ENCODE results near the gene GALNS.

Gene GALNS

DNA sequence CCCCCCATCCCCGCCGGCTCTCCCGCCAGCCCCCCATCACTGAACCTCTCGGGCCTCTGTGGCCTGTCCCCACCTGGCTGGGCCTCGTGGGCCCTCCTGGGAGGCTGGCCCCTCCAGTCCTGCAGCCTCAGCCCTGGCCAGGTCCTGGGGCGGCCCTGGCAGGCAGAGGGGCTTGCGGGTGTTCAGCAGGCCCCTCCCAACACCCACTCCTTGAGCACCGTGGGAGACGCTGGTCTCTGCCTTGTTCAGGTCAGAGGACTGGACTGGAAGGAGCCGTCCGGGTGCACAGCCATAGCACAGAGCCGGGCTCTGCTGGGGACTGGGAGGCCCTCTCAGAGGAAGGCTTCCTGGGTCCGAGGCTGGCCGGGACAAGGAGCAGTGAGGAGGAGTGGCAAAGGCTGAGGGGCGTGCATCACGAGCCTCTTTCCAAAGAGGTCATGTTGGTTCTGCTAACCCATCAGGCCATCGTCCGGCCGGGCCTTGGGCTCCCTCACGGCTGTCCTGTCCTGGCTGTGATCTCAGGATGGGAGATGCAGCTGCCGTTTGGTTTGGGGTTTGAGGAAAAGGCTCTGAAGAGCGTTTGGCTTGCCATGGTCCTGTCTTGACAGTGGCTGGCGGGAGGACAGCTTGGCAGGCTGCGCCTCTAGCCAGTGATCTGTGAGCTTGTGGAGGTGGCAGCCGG is 16.0 kb upstream of the GALNS start:
- H3K36me3 ChIP-seq (ENCODE audit: insufficient read depth, low read length), result no peaks in the 10 kb centered on the region
- H3K9me3 ChIP-seq (ENCODE audit: control insufficient read depth, insufficient read depth, low read length), result no peaks in the 10 kb centered on the region
- no peaks in the 10 kb centered on the region for H3K4me1 ChIP-seq (ENCODE audit: insufficient read depth, low read length)
- no peak overlapping the region for H3K9ac ChIP-seq (ENCODE audit: low read depth, low read length)

DNA sequence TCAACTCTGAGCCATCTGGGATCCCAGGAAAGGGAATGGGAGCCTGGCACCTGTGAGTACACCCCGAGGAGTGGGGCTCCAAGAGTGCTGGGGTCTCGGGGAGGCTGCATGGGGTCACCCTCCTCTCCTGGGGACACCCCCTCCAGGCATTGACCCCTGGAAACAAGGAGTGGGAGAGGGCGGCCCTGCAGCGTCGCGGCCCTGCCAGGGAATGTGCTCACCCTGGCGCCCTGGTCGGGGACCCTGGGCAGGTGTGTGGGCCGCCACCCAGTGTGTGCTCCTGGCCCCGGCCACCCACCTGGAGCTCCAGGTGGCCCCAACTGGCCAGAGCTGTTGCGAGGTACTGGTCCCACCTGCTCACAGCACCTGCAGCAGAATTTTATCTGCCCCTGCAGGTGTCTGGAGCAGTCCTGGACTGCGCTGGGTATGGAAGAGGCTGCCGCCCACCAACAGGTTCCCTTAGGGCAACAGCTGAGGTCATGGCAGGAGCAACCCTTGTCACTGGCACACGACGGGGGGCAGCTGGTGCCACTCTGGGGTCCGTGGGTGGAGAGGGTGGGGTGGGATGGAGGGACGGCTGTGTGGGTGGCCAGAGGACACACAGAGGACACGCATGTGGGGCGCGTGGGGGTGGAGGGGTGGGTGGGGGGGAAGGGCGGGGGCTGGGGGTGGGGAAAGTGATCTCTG is 15.1 kb upstream of the GALNS start:
- H3K9me3 ChIP-seq (ENCODE audit: control insufficient read depth, insufficient read depth, low read length), result no peaks in the 10 kb centered on the region
- H3K36me3 ChIP-seq (ENCODE audit: insufficient read depth, low read length), result no peaks in the 10 kb centered on the region
- H3K4me1 ChIP-seq (ENCODE audit: insufficient read depth, low read length), result no peaks in the 10 kb centered on the region
- no peak overlapping the region for H3K9ac ChIP-seq (ENCODE audit: low read depth, low read length)

DNA sequence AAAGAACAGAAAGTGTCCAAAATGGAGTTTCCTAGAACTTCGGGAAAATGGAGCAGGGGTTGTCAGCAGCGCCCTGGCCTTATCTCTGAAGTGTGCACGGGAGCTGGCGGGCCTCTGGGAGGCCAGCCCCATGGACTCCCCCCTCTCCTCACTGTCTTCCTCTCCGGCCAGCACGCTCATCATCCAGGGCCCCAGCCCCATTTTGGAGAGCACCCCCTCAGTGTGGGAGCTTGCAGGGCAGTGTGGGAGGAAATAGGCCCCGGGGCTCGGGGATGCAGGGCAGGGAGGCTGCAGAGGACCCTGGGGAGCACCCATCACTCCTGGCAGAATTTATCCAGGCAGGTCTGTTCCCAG is 14.6 kb upstream of the GALNS start:
- Histone ChIP-seq H3K9ac (ENCODE audit: low read depth, low read length) (no peak overlapping the region), H3K4me1 (ENCODE audit: insufficient read depth, low read length) (no peaks in the 10 kb centered on the region), H3K9me3 (ENCODE audit: control insufficient read depth, insufficient read depth, low read length) (no peaks in the 10 kb centered on the region), H3K36me3 (ENCODE audit: insufficient read depth, low read length) (no peaks in the 10 kb centered on the region)

DNA sequence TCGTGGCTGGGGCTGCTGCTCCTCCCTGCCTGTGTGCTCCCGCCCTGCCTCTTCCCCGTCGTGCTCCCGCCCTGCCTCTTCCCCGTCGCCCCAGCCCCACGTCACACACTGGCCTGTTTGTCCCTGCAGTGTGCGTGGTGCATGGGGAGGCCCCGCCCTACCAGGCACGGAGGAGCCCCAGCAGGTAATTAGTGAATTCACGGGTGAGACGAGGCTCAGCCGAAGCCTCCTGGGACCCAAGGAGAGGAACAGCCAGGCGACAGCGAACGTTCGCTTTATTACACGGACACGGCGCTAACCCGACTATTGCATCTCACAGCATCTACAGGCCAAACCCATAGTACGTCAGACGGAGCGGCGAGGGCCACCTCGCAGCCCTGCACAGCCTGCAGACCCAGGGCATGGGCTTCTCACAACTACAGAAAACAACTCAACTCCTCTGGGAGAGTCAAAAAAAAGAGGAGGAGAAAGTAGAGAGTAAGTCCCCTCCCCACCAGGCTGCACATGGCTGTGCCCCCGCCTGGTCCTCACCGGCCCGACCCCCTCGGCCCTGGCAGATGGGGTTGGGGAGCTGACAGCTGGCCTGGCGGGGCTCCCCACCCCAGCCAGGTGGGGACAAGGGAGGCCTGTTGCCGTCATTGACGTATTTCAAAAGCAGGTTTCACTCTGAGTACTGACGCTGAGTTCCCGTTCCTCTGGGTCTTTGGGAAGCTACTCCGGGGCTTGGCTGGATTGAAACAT is 14.0 kb upstream of the GALNS start:
- H3K9ac ChIP-seq (ENCODE audit: low read depth, low read length), result no peak overlapping the region
- H3K36me3 ChIP-seq (ENCODE audit: insufficient read depth, low read length), result no peaks in the 10 kb centered on the region
- H3K9me3 ChIP-seq (ENCODE audit: control insufficient read depth, insufficient read depth, low read length), result no peaks in the 10 kb centered on the region
- no peaks in the 10 kb centered on the region for H3K4me1 ChIP-seq (ENCODE audit: insufficient read depth, low read length)

DNA sequence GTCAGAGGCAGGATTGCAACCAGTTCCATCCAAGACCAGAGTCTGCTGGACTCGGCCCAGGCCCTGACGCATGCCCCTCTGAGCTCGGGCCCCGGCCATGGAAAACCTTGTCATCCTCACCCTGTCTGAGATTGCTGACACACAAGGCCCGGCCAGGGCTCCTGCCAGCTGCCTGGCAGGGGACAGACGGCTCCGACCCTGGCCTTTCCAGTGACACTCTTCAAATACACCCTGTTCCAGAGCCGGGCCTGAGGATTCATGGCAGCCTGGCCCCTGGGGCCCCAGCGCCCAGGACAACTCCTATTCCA is 12.9 kb upstream of the GALNS start:
- Histone ChIP-seq H3K9ac (ENCODE audit: low read depth, low read length) (no peak overlapping the region), H3K9me3 (ENCODE audit: control insufficient read depth, insufficient read depth, low read length) (no peaks in the 10 kb centered on the region), H3K4me1 (ENCODE audit: insufficient read depth, low read length) (no peaks in the 10 kb centered on the region), H3K36me3 (ENCODE audit: insufficient read depth, low read length) (no peaks in the 10 kb centered on the region)

DNA sequence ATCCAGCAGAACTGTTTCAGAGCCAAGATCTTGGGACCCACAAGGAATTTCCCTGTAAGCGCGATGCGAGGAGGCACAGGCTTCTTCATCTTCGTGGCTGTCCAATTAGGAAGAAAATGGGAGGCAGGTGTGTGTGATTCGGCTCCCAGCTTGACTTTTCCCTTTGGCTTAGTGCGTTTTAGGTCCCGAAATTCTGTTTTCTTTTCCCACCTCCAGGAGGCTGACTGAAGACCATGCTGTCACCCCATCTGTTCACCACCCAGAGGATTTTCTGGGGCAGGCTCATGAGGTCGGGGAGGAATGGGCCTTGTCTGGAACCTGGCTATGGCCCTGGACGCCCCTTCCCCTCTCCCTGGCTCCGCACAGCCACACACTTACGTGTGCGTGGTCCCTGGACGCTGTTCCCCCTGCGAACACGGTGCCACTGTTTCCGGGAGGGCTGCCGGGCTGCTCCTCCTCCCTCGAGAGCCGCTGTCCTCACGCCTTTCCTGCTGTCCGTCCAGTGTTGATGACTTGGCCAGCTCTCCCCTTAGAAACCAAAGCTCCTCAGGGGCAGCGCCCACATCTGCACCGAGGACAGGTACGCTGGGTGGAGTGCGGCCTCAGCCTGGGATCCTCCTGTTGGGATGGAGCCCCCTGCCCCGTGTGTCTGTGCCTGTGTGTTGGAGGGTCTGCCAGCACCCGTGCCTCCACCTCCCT is 12.4 kb upstream of the GALNS start:
- Histone ChIP-seq H3K36me3 (ENCODE audit: insufficient read depth, low read length) (no peaks in the 10 kb centered on the region), H3K9me3 (ENCODE audit: control insufficient read depth, insufficient read depth, low read length) (no peaks in the 10 kb centered on the region), H3K9ac (ENCODE audit: low read depth, low read length) (no peak overlapping the region), H3K4me1 (ENCODE audit: insufficient read depth, low read length) (no peaks in the 10 kb centered on the region)

DNA sequence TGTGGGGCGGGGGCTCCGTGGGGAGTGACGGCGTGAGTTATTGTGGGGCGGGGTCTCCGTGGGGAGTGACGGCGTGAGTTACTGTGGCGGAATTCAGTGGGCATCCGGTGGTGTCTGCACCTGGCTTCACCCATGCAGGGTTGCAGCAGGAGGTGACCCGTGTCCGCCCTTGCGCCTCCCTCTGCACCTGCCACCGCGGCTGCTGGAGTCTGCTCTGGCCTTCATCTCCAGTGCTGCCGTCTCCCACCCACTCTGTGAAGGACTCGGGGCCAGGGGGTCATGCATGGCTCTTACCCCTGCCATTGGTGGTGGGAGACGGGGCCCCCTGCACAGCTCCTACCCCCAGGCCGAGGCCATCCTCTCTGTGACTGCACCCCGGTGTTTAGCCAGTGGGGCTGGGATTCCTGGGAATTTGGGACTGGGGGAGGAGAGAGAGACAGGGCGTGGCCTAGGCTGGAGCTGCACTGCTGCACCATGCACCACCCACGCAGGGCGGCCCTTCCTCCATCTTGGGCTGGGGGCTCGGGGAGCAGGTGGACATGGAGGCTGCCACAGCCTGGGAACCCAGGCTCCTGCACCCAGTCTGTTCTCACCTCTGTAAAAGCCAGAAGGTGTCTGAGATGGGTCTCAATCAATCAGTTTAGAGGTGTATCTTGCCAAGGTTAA is 11.0 kb upstream of the GALNS start:
- H3K4me1 ChIP-seq (ENCODE audit: insufficient read depth, low read length), result no peaks in the 10 kb centered on the region
- no peaks in the 10 kb centered on the region for H3K36me3 ChIP-seq (ENCODE audit: insufficient read depth, low read length)

DNA sequence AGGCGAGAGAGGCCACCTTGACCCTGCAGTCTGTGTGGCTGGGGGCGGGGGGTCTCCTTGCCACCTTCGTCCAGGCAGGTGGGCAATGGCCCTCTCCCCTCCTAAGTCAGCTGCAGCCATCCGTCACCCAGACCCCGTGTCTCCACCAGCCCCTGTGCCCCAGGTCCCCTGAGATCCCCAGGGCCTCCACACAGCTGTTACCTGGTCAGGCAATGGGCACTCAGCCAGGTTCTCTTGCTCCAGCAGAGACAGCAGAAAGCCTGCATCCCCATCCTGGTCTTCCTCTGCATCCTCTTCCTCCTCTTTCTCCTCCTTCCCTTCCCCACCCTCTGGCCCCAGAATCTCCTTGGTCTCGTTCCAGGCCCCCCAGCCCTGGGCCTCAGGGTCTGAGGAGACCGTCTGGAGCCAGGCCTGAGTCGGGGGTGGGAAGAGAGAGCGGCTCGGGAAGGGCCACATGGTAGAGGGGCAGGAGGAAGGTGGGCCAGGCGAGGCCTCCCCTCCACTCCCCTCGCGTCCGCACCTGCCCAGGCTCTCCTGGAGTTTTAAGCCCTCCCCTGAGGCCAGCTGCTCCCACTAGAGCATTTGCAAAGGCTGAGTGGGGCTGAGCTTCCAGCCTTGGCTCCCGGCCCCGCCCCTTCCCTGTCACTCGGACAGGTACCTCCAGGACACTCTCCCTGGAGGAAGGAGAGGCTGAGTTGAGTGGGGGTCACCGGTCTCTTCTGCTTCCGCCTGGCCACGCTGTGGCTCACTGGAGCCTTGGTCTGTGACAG is 9.6 kb upstream of the GALNS start, which contains the start of gene PABPN1L:
Gene PABPN1L (minus strand): TSS at position 510 of the 770 bp plus-strand sequence. CDS start 54 bp downstream, at position 456.
- Histone ChIP-seq H3K9ac (ENCODE audit: low read depth, low read length) (no peak within 1 kb of the TSS), H3K4me1 (ENCODE audit: insufficient read depth, low read length) (no peaks in the 10 kb centered on the region), H3K9me3 (ENCODE audit: control insufficient read depth, insufficient read depth, low read length) (no peaks in the 10 kb centered on the region), H3K36me3 (ENCODE audit: insufficient read depth, low read length) (no peaks in the 10 kb centered on the region)

More for the DNA sequence above, 11.0 kb upstream of the GALNS start:
- no peak overlapping the region for H3K9ac ChIP-seq (ENCODE audit: low read depth, low read length)
- no peaks in the 10 kb centered on the region for H3K9me3 ChIP-seq (ENCODE audit: control insufficient read depth, insufficient read depth, low read length)

DNA sequence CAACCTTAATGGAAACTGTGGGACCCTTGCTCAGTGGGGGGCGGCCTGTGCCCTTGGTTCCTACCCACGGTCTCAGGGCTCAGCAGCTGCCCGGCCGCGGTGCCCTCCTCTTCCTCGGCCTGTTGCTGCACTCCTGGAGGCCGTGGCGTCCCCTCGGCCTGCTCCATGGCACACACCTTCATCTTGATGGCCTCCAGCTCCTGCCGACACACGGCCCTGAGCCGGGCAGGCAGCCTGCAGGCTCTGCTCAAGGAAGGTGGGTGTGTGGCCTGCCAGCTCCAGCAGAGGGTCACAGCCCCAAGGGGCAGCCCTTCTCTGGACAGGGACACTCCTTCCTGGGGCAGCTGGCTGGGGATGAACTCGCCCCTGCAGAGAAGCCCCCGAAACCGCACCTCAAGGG is 9.0 kb upstream of the GALNS start:
- H3K9ac ChIP-seq (ENCODE audit: low read depth, low read length), result no peak overlapping the region
- no peaks in the 10 kb centered on the region for H3K4me1 ChIP-seq (ENCODE audit: insufficient read depth, low read length)
- peaks cover 4% of the 10 kb centered on the region; the same call in 1 of the 2 replicates for H3K36me3 ChIP-seq (ENCODE audit: insufficient read depth, low read length)
- no peaks in the 10 kb centered on the region for H3K9me3 ChIP-seq (ENCODE audit: control insufficient read depth, insufficient read depth, low read length)

DNA sequence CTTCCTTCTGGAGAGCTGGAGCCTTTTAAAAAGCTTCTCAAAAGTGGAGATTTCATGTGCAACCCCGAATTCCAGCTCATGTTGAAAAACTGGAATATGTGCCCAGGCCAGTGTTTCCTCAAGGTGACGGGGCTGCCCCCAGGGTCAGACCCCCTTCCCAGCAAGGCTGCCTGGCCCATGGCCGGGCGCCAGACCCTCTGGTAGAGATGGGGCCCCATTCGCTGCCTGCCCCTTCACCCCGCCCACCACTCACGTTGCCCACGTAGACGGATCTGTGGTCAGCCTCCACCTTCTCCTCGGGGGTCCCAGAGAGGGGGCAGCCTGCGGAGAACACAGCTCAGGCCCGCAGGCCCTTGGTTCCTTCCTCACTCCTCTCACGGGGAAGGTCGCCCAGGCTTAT is 8.6 kb upstream of the GALNS start:
- H3K9me3 ChIP-seq (ENCODE audit: control insufficient read depth, insufficient read depth, low read length), result no peaks in the 10 kb centered on the region
- no peak overlapping the region for H3K9ac ChIP-seq (ENCODE audit: low read depth, low read length)
- no peaks in the 10 kb centered on the region for H3K4me1 ChIP-seq (ENCODE audit: insufficient read depth, low read length)
- H3K36me3 ChIP-seq (ENCODE audit: insufficient read depth, low read length), result peaks cover 4% of the 10 kb centered on the region; the same call in 1 of the 2 replicates

DNA sequence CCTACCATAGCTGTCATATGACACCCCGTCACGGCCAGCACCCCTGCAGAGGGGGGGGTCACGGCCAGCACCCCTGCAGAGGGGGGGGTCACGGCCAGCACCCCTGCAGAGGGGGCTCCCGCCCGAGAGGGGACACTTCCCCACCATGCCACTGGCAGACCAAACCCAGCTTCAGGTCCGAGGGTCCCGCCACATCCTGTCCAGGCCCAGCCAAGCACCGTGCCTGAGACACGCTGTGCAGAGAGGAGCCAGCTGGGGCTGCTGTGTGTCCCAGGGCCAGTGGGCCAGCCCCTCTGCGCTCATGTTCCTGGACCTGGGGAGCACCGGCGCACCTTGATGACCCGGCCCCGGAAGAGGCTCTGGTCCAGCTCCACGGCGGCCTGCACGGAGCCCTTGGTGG is 7.8 kb upstream of the GALNS start:
- Histone ChIP-seq H3K9me3 (ENCODE audit: control insufficient read depth, insufficient read depth, low read length) (no peaks in the 10 kb centered on the region), H3K36me3 (ENCODE audit: insufficient read depth, low read length) (peaks cover 4% of the 10 kb centered on the region; the same call in 1 of the 2 replicates), H3K4me1 (ENCODE audit: insufficient read depth, low read length) (no peaks in the 10 kb centered on the region), H3K9ac (ENCODE audit: low read depth, low read length) (no peak overlapping the region)

DNA sequence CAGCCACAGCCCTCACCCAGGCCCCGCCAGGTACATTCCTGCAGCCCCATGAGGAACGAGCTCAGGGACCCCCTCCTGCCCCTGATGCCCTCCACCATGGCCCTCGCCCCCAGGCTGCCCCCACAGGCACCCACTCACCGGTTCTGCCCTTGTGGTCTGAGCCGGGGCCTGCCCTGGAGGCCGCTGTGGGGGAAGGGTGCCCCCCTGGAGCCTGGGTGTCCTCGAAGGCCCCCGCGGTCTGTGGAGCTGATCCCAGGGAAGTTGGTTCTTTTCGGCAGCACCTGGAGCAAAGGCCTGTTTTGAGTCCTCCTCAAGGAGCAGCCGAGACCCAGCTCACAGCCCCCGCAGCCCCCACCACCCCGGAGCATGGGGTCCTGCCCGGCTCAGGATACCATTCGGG is 7.4 kb upstream of the GALNS start:
- no peak overlapping the region for H3K9ac ChIP-seq (ENCODE audit: low read depth, low read length)
- no peaks in the 10 kb centered on the region for H3K4me1 ChIP-seq (ENCODE audit: insufficient read depth, low read length)
- no peaks in the 10 kb centered on the region for H3K9me3 ChIP-seq (ENCODE audit: control insufficient read depth, insufficient read depth, low read length)
- peaks cover 5% of the 10 kb centered on the region; the same call in 1 of the 2 replicates for H3K36me3 ChIP-seq (ENCODE audit: insufficient read depth, low read length)

DNA sequence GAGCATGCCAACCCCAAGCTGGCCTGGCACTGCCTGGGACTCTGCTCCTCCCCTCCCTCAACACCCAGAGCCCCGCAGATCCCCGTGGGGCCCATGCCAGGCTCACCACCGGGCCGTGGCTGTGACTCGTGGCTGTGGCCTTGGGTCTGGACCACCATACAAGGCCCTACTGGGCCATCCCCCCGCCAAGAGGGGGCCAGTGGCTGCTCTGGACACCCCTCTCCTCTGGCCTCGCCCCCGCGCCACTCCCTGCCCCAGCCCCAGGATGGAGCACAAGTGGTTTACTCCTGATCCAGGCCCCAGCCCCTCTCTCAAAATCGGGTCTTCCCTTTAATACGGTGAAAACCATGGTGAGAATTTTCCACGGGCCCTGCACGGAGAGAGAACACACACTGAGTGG is 6.7 kb upstream of the GALNS start:
- Histone ChIP-seq H3K9ac (ENCODE audit: low read depth, low read length) (no peak overlapping the region), H3K4me1 (ENCODE audit: insufficient read depth, low read length) (no peaks in the 10 kb centered on the region), H3K9me3 (ENCODE audit: control insufficient read depth, insufficient read depth, low read length) (no peaks in the 10 kb centered on the region), H3K36me3 (ENCODE audit: insufficient read depth, low read length) (peaks cover 10% of the 10 kb centered on the region; the same call in 1 of the 2 replicates)

Data from ES-I3 (cell line).